ENCODE measurements around the gene MOB3B.

MOB3B gene

GRCh38 chr9:27353474-27354229 lies 176.0 kb downstream of the MOB3B start:
- no peak for TF ChIP-seq POLR2A (IDR thresholded peaks at IDR 0.05; ENCODE audit: low read depth, low read length)
- no peak for DNase-seq (ENCODE audit: insufficient read length, low spot score)
- FAIRE-seq: no peak

- no peak for FAIRE-seq
- DNase-seq (ENCODE audit: insufficient read length, low spot score): no peak
- TF ChIP-seq POLR2A (IDR thresholded peaks at IDR 0.05; ENCODE audit: low read depth, low read length): no peak
These were observed 176.5 kb downstream of the MOB3B start for GRCh38 chr9:27353166-27353473.

GRCh38 chr9:27352457-27353165 lies 177.0 kb downstream of the MOB3B start:
- no peak for DNase-seq (ENCODE audit: insufficient read length, low spot score)
- TF ChIP-seq POLR2A (IDR thresholded peaks at IDR 0.05; ENCODE audit: low read depth, low read length): no peak
- no peak for FAIRE-seq

- DNase-seq (ENCODE audit: insufficient read length, low spot score) (no peak), FAIRE-seq (no peak)
- no peak for TF ChIP-seq POLR2A (IDR thresholded peaks at IDR 0.05; ENCODE audit: low read depth, low read length)
These were observed 178.2 kb downstream of the MOB3B start for GRCh38 chr9:27351438-27351837.

GRCh38 chr9:27350382-27350976 lies 179.1 kb downstream of the MOB3B start:
- TF ChIP-seq POLR2A (IDR thresholded peaks at IDR 0.05; ENCODE audit: low read depth, low read length): no peak
- no peak for FAIRE-seq

GRCh38 chr9:27349698-27350080 lies 179.9 kb downstream of the MOB3B start:
- TF ChIP-seq POLR2A (IDR thresholded peaks at IDR 0.05; ENCODE audit: low read depth, low read length): no peak
- FAIRE-seq (no peak), DNase-seq (ENCODE audit: insufficient read length, low spot score) (no peak)

More at GRCh38 chr9:27350382-27350976, 179.1 kb downstream of the MOB3B start:
- DNase-seq (ENCODE audit: insufficient read length, low spot score): no peak

GRCh38 chr9:27348785-27349697 lies 180.6 kb downstream of the MOB3B start:
- FAIRE-seq (no peak), DNase-seq (ENCODE audit: insufficient read length, low spot score) (no peak)
- no peak for TF ChIP-seq POLR2A (IDR thresholded peaks at IDR 0.05; ENCODE audit: low read depth, low read length)

- no peak for DNase-seq (ENCODE audit: insufficient read length, low spot score)
- FAIRE-seq: no peak
- no peak for TF ChIP-seq POLR2A (IDR thresholded peaks at IDR 0.05; ENCODE audit: low read depth, low read length)
These were observed 181.7 kb downstream of the MOB3B start for GRCh38 chr9:27347889-27348288.

GRCh38 chr9:27344776-27345175 lies 184.8 kb downstream of the MOB3B start:
- FAIRE-seq (no peak), DNase-seq (ENCODE audit: insufficient read length, low spot score) (no peak)
- TF ChIP-seq POLR2A (IDR thresholded peaks at IDR 0.05; ENCODE audit: low read depth, low read length): no peak

GRCh38 chr9:27341545-27342294 lies 187.9 kb downstream of the MOB3B start:
- TF ChIP-seq POLR2A (IDR thresholded peaks at IDR 0.05; ENCODE audit: low read depth, low read length): no peak
- DNase-seq (ENCODE audit: insufficient read length, low spot score): no peak
- no peak for FAIRE-seq

GRCh38 chr9:27340961-27341511 lies 188.6 kb downstream of the MOB3B start:
- no peak for TF ChIP-seq POLR2A (IDR thresholded peaks at IDR 0.05; ENCODE audit: low read depth, low read length)
- no peak for FAIRE-seq
- DNase-seq (ENCODE audit: insufficient read length, low spot score): no peak

- FAIRE-seq (no peak), DNase-seq (ENCODE audit: insufficient read length, low spot score) (no peak)
- TF ChIP-seq POLR2A (IDR thresholded peaks at IDR 0.05; ENCODE audit: low read depth, low read length): no peak
These were observed 189.3 kb downstream of the MOB3B start for GRCh38 chr9:27340285-27340674.
